Measurements from ENCODE around the gene SCUBE2. TPM values are rescaled to one million over a fixed set of nuclear protein-coding genes. Genes with fewer than 3 reads are reported as not detected.

SCUBE2 gene
- total and polyA plus RNA-seq, 2 of the 4 experiments (the other 2 are of a cell fraction), result 0.43 to 0.72 TPM

GRCh38 chr11:8980485-8980884 is 110.9 kb downstream of the SCUBE2 start:
- no TSS peak for BruUV-seq (replicated peaks)
- Histone ChIP-seq H2BK20ac (ENCODE audit: low read depth, low read length) (no peak overlapping the region), H3K79me1 (ENCODE audit: low read depth in 1 of 2, low read length in 2 of 2) (no peaks in the 10 kb centered on the region; a peak in 1 of 4 replicates), H4K20me1 (ENCODE audit: insufficient read depth, low read length) (no peaks in the 10 kb centered on the region), H3K4me3 (ENCODE audit: insufficient read depth, low read depth, low read length) (no peak overlapping the region), H3K56ac (ENCODE audit: extremely low read depth, insufficient read depth, low read length) (no peak overlapping the region), H3K4ac (ENCODE audit: low read depth, low read length) (no peak overlapping the region), H4K5ac (ENCODE audit: low read depth, low read length) (no peak overlapping the region), H3K14ac (replicated peaks; ENCODE audit: low read depth, low read length) (no peak overlapping the region), H3K27me3 (ENCODE audit: control insufficient read depth, insufficient read depth, low read length) (no peaks in the 10 kb centered on the region), H3K9me3 (ENCODE audit: control insufficient read depth, insufficient read depth, low read length) (no peaks in the 10 kb centered on the region), H3K4me1 (ENCODE audit: control insufficient read depth, insufficient read depth, low read length) (no peaks in the 10 kb centered on the region), H2BK15ac (ENCODE audit: low read depth, low read length) (no peak overlapping the region), H3K18ac (ENCODE audit: low read depth, low read length) (no peak overlapping the region), H4K8ac (ENCODE audit: low read depth in 2 of 2, low read length in 2 of 2) (no peak overlapping the region), H2BK120ac (ENCODE audit: low read depth, low read length) (no peak overlapping the region), H3K36me3 (ENCODE audit: control insufficient read depth, insufficient read depth, low read length) (peaks cover 2% of the 10 kb centered on the region; the same call in 1 of the 2 replicates), H3K9me1 (ENCODE audit: insufficient read depth, low read length) (no peaks in the 10 kb centered on the region), H3K27ac (ENCODE audit: insufficient read depth, low read length) (no peak overlapping the region), H3K9ac (ENCODE audit: low read depth, low read length) (no peak overlapping the region), H2AK5ac (ENCODE audit: low read depth, low read length) (no peak overlapping the region), H2AFZ (replicated peaks; ENCODE audit: low read length, poor library complexity) (no peak overlapping the region), H2AK9ac (replicated peaks; ENCODE audit: low read depth, low read length, poor library complexity) (no peak overlapping the region), H4K91ac (ENCODE audit: insufficient read depth, low read depth, low read length) (no peak overlapping the region), H2BK5ac (ENCODE audit: low read depth, low read length, poor library complexity, severe bottlenecking) (no peak overlapping the region), H3K23ac (ENCODE audit: low read depth, low read length) (no peak overlapping the region), H3K4me2 (ENCODE audit: low read depth, low read length) (no peak overlapping the region)
- dilution Hi-C loops (cut with HindIII; ENCODE audit: low sequenced_read_pairs, unreplicated experiment) (no loop called here), intact Hi-C loops (cut with micrococcal nuclease) (no loop called here), in situ Hi-C loops (cut with MboI; ENCODE audit: low sequenced_read_pairs) (no loop called here)
- ChIA-PET CTCF (no interaction called here), POLR2A (ENCODE audit: unreplicated experiment) (no interaction called here)
- ATAC-seq (ENCODE audit: low read depth) (no peak), DNase-seq (no peak)
- WGBS, 2 experiments (ENCODE audit: extremely low coverage in 2 of 2, insufficient read length in 1 of 2), result no CpG with 5 or more reads among the region's 3 CpGs
- TF ChIP-seq RCOR1 (IDR thresholded peaks at IDR 0.05; ENCODE audit: insufficient replicate concordance, low read length) (no peak), RAD21 (IDR thresholded peaks at IDR 0.05; ENCODE audit: low read length) (no peak), RFX5 (IDR thresholded peaks at IDR 0.05; ENCODE audit: low read depth, low read length) (no peak), SMC3 (IDR thresholded peaks at IDR 0.05; ENCODE audit: low read depth, low read length) (no peak), POLR2A (IDR thresholded peaks at IDR 0.05; ENCODE audit: low read depth, low read length) (no peak), CTCF (conservative IDR thresholded peaks at IDR 0.05; ENCODE audit: low read depth, low read length) (no peak), BHLHE40 (IDR thresholded peaks at IDR 0.05; ENCODE audit: low read depth, low read length) (no peak), NFE2L2 (IDR thresholded peaks at IDR 0.05; ENCODE audit: low read depth, low read length) (no peak)
- TF ChIP-seq, protein P1, sequence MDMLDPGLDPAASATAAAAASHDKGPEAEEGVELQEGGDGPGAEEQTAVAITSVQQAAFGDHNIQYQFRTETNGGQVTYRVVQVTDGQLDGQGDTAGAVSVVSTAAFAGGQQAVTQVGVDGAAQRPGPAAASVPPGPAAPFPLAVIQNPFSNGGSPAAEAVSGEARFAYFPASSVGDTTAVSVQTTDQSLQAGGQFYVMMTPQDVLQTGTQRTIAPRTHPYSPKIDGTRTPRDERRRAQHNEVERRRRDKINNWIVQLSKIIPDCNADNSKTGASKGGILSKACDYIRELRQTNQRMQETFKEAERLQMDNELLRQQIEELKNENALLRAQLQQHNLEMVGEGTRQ (IDR thresholded peaks at IDR 0.05; ENCODE audit: low read depth, low read length), result no peak

Measured in IMR-90 (cell line).